Activated CD8-positive, alpha-beta memory T cell treated with anti-CD3 and anti-CD28 coated beads, Interleukin-2, amount 50 U/mL, for 24 hours (primary cell): ENCODE results near the gene MYO1E.
"Not testable (repeated sequence)": the region's sequence is repeated elsewhere in the genome, so short reads cannot be mapped to it uniquely, and the experiment has no call there.

Source experiments
- DNase-seq: peaks from one replicate; pipeline ENCODE4 v3.0.0-alpha.2; 2020; ENCODE audit errors: extremely low read depth

Gene MYO1E

DNA sequence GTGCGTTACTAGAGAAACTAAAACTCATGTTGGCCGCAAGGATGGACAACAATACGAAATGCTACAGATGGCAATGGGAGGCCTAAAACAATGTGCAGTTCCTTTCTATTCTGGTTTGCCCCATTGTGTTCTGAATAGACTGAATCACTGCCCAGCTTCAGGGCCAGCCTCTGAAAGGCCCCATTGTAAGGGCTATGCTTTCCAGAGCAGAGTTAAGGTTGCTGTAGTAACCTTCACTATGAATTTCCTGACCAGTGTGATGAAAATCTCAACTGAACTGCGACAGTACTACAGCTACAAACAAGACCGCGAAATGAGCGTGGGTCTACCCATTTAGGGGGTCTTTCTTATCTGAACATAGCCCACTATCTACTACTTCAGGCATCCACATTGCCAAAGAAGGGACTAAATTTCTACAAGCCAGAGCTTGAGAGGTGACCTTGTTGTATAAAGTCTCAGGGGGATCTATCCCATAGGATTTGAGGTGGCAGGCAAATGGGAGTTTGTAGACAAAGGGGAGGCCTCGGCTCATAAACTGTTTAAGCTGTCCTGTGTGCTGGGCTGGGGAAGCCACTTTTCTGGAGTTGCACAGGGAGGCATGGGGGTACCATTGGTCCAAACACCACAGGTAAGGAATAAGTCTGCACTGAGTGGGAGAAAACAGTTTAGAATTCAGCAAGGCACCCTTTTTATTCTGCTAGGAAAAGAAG, 80.1 kb downstream of the MYO1E start:
- no peak for DNase-seq

DNA sequence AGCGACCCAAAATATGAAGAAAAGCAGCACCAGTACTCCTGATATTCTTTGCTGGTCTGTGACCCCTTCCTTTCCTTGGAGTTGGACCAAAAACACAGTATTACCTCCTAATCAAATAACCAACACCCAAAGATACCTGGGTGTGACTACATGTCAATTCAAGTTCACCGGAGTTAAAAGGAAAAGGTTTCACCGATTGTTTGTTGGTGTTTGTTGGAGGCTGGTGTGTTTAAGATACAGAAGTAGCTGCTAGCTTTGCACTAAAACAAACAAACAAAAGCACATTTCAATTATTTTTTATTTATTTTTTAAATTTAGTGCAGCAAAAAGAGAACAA, 81.5 kb downstream of the MYO1E start:
- no peak for DNase-seq

DNA sequence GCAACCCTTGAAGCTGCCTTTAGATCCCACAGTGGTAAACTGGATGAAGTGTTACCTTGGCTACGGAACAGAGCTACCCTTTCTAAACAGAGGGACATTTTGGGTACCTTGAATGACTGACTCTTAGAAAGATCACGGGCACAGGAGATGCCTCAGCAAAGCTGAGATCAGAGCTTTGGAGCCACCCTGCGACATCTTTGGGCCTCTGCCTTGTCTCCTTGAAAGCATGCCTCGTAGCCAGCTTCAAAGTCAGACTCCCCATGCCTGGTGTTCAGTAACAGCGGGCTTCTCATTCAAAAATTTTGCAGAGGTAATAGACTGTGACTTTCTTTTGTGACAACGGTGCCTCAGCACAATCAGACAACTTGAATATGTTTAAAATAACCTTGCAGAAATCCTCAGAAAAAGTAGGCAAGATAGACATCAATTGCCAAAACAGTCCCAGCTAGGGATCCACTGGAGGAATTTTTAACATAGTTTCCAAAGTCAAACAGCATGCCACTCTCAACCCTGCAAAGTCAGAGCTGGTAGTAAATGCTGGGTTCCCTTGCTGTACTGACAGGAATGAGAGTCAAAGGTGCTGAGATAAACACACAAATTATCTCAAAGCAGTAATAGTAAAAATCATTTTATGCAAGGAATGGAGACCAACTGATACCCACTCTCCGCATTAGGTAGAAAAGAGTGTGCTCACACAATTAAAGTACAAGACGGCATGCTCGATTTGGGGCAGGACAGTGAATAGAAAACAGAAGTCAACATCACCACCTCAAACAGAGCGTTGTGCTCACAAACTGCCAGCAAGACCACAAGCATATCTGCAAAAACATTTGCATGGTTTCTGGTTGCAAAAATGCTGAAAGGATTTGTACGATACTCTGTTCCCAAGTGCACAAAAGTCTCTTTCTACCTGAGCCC, 82.1 kb downstream of the MYO1E start:
- no peak for DNase-seq

DNA sequence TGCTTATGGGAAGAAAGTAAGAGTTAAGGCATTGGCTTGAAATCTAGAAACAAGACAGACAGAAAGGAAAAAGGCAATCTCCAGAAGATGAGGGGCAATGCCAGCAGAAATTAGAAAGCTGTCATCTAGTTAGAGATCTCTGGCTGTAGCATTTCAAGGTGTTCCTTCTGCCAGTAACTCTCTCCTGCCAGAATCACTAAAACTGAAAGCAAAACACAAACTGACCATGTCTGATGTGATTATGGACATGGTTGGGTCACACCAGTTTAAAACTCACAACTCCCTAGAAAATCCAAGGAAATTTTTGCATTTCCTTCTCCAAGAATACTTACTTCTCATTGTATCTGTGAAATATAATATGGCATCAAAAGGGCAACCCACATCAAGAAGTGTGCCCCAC, 83.1 kb downstream of the MYO1E start:
- DNase-seq: no peak

DNA sequence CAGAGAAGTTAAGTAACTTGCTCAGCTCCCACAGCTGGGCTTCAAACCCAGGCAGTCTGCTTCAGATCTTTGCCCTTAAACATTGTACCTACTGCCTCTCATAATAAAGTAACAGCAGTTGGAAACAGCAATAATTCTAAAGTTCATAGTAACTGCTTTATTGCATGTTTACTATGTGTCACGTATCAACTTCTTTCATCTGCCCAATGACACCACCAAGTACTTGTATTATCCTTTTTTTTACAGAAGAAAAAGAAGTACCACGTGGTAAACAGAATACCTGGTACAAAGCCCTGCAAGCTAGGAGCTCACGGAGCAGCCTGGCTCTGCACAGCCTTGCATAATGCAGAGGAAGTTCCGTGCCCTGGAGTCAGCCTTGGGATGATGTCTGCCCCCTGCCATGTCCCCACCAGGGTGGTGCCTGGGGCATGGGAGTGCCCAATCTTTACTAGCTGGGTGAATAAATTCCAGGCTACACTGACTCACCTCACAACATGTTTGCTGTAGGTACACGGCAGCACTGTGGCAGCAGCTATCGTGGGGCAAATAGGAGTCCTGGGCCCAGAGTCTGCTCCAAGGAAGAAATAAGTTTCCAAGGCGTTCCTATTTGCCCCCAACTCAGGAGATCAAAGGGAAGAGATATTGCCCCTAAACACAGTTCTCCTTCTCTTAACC, 88.8 kb downstream of the MYO1E start:
- DNase-seq: no peak

DNA sequence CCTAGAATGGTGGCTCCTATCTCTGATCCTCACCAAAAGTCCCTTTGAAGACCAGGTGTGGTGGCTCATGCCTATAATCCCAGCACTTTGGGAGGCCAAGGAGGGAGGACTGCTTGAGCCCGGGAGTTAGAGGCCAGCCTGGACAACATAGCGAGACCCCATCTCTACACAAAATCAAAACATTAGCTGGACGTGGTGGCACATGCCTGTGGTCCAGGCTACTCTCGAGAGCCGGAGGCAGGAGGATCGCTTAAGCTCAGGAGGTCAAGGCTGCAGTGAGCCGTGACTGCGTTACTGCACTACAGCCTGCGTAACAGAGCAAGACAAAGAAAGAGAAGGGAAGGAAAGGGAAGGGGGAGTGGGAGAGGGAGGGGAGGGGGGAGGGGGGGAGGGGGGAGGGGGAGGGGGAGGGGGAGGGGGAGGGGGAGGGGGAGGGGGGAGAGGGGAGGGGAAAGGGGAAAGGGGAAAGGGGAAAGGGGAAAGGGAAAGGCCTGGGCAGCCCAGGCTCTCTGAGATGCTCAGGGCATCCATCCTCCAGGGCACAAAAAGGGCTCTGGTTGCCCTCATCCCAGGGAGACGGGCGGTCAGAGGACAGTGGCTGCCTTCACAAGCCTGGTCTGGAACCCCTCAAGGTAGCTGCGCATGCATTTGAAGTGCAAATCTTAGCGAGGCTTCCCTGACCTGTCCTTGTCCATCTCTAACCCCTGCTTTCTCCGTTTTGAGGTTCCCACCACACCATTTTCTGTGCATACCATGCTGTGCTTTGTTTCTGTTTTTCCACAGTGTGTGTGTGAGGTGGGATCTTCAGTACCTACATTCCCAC, 89.9 kb downstream of the MYO1E start:
- DNase-seq: no peak

DNA sequence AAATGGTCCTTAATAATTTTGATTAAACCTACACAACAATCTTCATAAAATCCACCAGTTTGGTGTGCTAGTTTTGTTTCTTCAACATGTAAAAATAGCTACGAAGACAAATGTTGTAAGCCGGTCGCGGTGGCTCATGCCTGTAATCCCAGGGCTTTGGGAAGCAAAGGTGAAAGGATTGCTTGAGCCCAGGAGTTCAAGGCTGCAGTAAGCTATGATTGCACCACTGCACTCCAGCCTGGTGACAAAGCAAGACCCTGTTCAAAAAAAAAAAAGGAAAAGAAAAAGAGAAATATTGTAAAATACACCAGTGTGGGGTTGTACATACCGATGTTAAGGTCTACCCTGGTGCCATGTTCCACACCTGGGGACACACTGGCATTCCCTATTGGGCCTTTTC, 91.0 kb downstream of the MYO1E start:
- DNase-seq: no peak

DNA sequence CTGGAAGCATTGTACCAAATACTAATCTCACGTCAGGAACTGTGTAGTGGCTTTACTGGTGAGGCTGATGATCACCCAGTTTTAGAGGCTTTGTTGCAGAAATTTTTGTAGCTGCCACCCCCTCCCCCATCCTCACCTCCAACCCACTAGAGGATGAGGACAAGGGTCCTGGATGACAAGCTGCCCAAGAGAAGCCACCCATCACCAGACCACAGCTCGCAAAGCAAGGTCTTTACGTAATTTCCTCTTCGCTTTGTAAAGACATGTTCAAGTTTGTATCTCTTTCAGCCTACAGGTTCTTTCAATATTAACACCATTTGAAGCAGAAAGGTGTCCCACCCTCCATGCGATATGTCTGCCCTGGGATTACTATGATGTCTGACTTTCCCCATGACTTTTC, 91.8 kb downstream of the MYO1E start:
- DNase-seq: no peak

DNA sequence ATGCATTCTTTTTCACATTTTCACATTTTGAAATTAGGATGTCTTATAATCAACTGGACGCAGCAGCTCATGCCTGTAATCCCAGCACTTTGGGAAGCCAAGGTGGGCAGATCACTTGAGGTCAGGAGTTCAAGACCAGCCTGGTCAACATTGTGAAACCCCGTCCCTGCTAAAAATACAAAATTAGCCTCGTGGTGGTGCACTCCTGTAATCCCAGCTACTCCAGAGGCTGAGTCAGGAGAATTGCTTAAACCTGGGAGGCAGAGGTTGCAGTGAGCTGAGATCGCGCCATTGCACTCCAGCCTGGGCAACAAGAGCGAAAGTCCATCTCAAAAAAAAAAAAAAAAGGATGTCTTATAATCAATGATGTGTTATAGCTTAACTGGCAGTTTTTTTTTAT, 92.4 kb downstream of the MYO1E start:
- not testable (repeated sequence) for DNase-seq

DNA sequence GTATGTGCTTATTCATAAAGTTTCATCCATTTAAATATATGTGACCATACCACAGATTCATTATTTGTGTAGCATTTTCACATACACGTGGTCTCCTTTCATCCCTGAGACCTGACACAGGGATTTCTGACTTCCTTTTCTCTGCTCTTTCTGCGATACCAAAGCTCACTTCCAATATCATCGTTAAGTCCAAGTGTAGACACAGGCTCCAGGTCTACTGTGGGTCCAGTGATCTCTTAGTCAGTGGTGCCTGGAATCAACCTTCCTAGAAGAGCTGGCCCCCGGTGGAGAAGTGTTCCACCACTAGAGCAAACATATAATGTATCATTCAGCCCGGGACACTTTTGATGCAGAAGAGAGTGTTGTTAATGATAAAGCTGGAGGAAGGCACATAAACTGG, 93.6 kb downstream of the MYO1E start:
- DNase-seq: no peak

DNA sequence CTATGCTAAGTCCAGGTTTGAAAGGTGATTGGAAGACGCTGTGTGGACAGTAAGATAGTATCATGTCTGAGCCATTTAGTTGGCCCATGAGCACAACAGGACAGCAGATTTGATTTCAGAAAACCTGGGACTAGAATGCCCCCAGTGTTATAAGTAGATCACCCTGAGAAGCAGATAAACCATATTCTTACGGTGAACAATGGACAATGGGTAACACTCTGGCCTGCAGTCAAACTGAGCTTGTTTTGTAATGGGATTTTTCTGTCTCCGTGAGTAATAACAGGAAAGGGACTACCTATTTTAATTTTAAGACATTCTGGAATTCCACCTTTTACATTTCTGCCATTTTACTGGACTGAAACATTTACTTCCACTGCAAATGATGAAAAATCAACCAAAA, 94.6 kb downstream of the MYO1E start:
- DNase-seq: no peak

DNA sequence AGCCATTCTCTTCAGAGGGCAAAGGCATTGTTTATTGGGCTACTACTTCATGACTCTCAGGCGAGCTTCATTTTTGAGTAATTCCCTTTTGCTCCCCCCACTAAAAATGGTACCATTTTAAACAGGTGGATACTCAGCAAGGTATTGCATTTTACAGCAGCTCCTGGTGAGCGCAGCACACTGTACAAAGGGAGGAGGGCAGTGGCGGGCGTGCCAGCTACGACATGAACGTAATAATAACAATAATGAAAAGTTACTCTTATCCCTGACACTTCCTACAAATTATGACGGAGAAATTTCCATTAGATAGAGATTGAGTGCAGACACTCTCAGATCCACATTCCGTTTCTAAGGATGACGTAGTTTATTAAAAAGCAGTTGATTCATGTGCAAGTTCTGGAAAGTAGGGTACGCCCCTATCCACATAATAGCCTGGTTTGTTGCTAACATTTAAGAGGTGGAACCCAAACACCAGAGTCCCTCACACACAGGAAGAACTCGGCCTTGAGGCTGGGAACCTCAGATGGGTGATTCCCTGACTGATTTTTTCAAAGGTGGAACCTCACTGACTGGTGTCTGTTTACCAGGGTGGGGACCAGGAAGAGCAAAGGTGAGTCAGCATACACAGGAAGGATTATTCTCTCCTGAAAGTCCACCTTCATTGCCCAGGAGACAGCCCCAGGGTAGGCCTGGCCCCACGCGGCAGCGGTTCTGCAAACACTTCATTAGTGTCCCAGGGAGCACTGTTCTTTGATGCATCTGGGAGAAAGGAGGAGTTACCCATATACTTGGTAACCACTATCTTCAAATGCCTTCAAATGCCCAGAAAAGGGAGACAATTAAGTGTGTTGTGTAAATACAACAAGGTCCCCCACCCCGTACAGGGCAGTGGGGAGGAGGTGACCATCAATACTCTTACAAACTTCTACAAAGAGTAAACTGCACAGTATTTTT, 96.2 kb downstream of the MYO1E start:
- no peak for DNase-seq

DNA sequence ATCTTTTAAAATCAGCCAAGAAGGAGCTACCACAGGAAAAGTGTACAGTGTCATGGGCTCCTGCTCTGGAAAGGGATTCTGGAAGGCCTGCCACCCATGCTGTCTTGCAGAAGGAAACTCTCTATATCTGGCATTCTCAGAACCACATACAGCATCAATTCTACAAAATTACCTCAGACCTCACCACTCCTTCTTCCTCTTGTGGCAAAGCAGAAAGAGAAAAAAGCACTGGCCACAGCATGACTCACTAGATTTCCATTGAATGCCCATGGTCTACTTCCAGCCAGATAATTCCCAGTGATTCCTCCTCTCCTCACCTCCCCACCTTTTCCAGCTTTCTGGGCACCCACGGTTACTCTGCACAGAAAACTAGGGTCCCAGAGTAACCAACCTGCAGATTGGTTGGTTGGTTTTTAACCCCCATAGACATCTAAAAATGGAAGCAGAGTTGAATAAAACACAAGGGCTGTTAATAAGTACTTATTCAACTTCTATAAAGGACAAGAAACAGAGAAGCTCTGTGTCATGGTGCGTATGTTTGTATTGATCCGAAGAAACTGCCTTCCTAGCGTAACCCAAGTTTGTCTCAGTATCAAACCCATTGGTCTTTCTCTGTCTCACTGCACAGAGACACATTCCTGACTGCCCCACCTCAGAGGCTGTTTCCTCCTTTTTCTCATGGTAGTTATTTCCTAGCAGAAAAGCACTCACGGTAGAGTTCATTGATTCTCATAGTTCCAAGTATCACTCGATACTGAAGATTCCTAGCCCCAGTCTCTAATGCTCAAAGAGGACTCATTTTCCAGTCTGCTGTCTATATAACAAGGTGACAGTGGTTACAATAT, 98.3 kb downstream of the MYO1E start:
- DNase-seq: no peak

DNA sequence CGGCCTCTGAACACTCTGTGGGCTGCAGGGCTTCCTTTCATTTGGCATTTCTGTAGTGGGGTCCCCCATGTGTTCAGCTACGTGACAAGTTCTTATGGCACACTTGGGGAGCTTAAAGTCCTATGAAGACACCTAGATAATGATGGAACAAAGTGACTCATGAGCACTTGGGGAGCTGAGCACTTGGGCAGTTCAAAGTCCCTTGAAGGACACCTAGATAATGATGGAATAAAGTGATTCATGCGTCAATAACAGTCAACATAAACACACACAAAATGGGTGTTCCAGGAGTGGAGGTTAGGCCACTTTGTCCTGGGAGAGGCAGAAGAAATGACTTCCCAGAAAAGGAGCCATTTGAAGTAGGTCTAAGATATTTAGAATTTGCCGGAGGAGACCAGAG, 99.4 kb downstream of the MYO1E start:
- no peak for DNase-seq

DNA sequence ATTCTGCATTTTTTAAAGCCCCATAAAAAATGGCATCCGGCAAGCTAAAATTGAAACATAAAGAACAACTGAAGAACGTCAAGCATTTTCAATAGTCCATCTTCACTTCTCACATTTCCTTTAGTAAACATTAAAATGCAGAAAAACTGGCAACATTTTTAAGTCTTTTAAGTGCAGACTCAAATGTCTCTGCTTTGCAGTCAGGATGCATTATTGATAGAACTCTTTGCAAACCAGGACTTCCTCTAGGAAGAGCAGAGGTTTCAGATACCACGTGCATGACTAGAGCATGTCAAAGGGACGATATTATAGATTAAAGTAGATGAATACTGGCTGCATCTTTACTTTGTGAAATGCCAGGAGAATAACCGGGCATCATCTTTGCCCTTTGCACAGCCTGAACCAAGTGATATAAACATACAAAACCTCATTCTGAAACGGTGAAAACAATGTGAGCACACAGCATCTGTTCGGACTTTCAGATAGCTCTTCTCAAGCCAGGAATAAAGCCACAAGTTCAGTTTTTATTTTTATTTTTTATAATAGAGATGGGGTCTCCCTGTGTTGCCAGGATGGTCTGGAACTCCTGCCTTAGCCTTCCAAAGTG, 101.0 kb downstream of the MYO1E start:
- no peak for DNase-seq

DNA sequence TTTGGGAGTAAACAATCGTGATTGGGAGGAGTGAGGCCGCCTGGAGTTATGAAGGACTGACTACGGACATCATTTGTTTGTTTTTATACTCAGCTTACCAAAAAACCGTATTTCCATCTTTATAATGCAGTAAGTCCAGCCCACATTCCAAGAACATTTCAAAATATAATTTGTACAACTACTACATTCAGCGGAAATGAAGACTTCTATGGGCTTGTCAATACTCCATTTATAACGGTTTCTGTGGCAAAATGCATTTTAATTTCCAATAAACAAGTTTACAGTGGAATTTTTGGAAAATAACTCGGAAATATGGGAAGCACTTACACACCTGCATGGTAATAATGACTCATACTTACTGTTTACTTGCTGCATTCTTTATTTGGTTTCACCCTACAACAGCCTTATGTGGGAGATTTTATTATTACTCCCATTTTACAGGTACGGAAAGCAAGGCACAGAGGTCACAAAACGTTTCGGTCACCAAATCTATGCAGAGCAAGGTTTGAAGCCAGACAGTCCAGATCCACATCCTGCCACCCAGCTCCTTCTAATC, 103.7 kb downstream of the MYO1E start:
- DNase-seq: no peak

DNA sequence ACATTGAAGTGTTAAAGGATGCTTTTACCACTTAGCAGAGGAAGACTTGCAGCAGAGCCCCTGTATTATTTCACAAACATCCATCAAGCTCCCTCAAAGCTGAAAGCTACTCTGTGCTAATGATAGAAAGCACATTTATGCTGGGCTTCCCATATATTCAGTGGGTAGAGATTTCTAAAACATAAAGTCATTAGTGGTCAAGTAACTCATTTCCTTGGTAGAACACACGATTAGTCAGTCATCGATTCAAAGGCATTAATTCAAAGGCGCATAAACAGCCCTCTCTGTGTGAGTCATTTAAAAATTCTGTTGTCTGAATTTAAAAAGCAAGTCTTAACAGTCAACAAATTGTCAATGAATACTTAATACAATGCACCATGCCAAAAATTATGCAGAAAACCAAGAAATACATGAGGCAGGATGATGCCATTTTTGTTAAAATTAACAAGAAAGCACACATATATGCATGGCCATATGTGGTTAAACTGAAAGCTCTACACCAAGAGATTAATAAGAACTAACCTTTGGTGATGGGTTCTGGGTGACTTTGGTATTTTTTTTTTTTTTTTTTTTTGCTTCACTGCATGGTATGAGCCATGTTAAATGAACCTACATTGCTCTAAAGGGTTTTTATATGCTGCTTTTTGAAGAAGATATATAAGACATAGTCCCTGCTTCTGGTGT, 104.4 kb downstream of the MYO1E start:
- no peak for DNase-seq

DNA sequence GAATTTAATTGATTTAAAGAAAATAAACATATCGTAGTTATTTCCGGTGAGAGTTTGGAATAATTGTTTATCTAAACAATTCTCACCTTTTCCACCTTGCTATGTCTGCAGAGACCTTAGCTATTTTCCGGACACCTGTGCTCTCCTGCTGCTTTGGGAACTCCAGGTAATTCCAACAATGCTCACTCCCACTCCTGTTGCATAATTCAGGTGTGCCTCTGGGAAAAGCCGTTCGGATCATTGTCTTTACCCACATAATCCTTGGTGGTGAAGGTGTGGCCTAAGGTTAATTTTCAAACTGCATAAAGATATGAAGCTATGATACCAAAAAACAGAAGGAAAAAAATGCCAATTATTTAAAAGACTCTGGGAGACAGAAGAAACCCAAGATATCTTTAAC, 106.6 kb downstream of the MYO1E start:
- DNase-seq: no peak

DNA sequence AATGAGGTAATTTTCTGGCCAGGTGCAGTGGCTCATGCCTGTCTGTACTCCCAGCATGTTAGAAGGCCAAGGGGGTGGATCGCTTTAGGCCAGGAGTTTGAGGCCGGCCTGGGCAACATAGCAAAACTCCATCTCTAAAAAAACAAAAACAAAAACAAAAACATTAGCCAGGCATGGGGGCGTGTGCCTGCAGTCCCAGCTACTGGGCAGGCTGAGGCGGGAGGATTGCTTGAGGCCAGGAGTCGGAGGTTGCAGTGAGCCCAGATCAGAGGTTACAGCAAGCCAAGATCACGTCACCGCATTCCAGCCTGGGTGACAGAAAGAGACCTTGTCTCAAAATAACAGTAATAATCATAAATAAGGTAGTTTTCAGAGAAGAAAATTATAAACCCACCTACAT, 110.4 kb downstream of the MYO1E start:
- no peak for DNase-seq
